HS-27A (cell line): ENCODE data around the gene ATP2A3.

ENCODE experiments used
- DNase-seq: peaks from one replicate; pipeline ENCODE4 v3.0.0-alpha.2; 2012; ENCODE audit warnings: low read depth, missing footprints

ATP2A3 gene

GRCh38 chr17:3972931-3973330 lies 8.7 kb upstream of the ATP2A3 start:
- no peak for DNase-seq

GRCh38 chr17:3972281-3972731 lies 8.1 kb upstream of the ATP2A3 start:
- no peak for DNase-seq

- no peak for DNase-seq
These were observed 6.4 kb upstream of the ATP2A3 start for GRCh38 chr17:3970668-3971067.

GRCh38 chr17:3969963-3970362 lies 5.7 kb upstream of the ATP2A3 start:
- DNase-seq = no peak

GRCh38 chr17:3968886-3969524 lies 4.8 kb upstream of the ATP2A3 start:
- DNase-seq = no peak

- no peak for DNase-seq
These were observed 3.8 kb upstream of the ATP2A3 start for GRCh38 chr17:3968015-3968414.

- no peak for DNase-seq
These were observed 2.6 kb upstream of the ATP2A3 start for GRCh38 chr17:3966720-3967363.

- no peak for DNase-seq
These were observed 1.0 kb upstream of the ATP2A3 start for GRCh38 chr17:3965118-3965800.

- no peak for DNase-seq
These were observed 718 bp downstream of the ATP2A3 start for GRCh38 chr17:3963237-3964201.

DNA sequence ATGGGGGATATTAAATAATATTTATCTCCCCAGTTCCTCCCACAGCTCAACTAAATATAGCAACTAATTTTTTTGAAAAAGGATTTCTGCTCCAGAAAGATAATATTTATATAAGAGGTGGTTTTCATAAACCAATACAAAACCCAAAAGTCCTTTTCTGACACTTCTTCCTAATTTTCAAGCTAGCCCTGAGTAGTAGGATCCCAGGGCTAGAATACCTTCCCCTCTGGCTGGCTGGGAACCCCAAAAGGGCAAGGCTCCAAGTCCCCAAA lies 1.3 kb downstream of the ATP2A3 start:
- no peak for DNase-seq

GRCh38 chr17:3962217-3962964 lies 1.8 kb downstream of the ATP2A3 start:
- no peak for DNase-seq

- DNase-seq = no peak
These were observed 2.6 kb downstream of the ATP2A3 start for GRCh38 chr17:3961564-3962047.

DNA sequence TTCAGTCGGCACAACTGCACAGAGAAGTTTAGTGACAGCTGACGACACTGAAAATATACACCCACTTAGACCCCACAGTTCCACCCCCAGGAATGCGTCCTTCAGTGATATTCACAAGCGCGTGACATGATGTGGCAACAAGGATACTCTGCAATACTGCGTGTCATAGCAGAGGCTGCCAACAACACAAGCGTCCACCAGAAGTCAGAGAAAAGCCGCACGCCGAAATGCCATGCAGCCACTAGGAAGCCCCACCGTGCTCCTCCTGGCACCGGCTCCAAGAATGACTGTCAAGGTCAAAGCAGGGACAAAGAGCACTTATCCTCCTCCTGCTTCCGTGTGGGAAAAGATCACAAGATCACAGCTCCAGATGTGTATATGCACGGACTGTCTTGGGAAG lies 3.5 kb downstream of the ATP2A3 start:
- DNase-seq = no peak

DNA sequence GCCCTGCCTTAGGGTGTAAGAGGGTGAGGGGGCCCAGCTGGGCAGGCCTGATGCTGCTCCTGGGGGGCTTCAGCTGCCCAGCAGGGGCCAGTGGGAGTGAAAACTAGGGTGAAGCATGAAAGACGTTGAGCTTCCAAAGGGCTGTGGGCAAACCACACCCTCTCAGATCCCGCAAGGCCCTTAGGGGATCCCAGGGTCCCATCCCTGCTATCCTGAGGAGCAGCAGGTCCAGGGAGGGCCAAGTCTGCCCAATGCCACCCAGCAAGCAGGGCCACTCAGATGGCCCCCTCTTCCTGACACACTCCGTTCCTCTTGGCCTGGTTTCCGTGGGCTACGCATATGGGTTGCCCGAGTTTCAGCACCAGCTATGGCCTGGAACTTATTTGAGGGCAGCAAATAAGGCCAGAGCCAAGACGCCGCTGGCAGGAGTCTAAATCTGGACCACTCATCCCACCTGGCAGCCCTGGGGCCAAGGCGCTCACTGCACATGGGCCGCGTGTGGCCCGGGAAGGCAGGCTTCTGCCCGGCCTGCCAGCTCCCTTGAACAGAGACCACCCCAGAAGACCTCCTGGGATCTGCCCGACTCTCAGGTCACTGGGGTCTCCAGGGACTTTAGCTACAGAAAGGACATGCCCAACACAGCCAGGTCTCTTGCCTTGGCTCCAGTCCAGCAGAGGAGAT lies 4.2 kb downstream of the ATP2A3 start:
- DNase-seq = no peak

DNA sequence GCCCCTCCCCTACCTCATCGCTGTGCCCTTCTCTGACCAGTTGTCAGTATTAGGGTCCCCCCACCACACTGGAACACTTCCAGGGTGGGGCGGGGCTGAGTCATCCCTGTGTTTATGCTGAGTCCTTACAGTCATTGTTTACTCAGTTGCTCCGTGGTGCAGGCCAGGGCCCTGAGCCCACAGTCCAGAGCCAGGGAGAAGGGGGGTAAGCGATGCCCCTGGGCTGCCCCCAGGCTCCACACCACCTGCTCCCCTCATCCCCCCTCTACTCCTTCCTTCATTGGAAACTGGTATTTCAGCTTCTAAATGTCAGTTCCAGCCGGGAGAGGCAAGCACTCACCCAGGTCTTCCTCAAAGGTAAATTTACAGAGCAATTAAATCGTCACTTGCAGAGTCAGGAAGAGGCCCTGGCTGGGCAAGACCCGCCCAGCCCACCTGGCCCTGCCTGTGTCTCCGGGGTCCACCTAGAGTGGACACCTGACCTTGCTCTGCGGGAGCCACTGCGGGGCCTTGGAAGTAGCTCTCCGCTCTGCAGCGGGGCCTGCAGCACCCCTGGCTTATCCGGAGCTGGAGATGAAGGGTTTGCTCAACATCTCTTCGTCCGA lies 4.8 kb downstream of the ATP2A3 start:
- no peak for DNase-seq

- no peak for DNase-seq
These were observed 6.3 kb downstream of the ATP2A3 start for GRCh38 chr17:3957735-3958599.

DNA sequence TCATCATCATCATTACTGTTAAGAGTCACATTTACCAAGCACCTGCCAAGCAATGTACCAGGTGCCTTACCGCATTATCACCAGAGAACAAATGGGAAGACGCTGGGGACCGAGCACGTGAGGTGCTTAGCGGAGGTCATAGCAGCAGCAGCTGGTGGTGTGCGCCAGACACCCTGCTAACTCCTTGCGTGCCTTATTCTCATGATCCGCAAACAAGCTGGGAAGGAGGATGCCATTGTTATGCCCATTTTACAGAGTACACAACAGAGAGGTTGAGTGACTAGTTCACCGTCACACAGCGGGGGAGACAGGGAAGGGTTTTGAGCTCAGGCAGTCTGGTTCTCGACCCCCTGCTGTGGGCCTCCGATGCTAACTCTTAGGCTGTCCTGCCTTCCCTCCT lies 7.3 kb downstream of the ATP2A3 start:
- no peak for DNase-seq

- no peak for DNase-seq
These were observed 7.8 kb downstream of the ATP2A3 start for GRCh38 chr17:3956327-3956957.

- no peak for DNase-seq
These were observed 8.6 kb downstream of the ATP2A3 start for GRCh38 chr17:3955673-3955988.
